ENCODE data around the gene APAF1. TPM values are rescaled to one million over a fixed set of nuclear protein-coding genes. Genes with fewer than 3 reads are reported as not detected.

APAF1 gene
- total RNA-seq, 3 donors from 2014 or later = 22.5 to 44.2 (median 41.9) TPM

GRCh38 chr12:98699586-98699985 lies 54.5 kb downstream of the APAF1 start:
- ATAC-seq (no peak), DNase-seq (no peak)
- no peaks in the 10 kb centered on the region for H3K36me3 ChIP-seq (ENCODE audit: low read depth)
- TF ChIP-seq CTCF (IDR thresholded peaks at IDR 0.05) = no peak
- H3K4me1 ChIP-seq (ENCODE audit: low read depth) = no peaks in the 10 kb centered on the region
- no peaks in the 10 kb centered on the region for H3K9me3 ChIP-seq
- H3K4me3 ChIP-seq = no peak overlapping the region
- intact Hi-C loops (cut with DNase I, micrococcal nuclease) = no loop called here

- Histone ChIP-seq H3K9me3 (no peaks in the 10 kb centered on the region), H3K4me1 (ENCODE audit: low read depth) (no peaks in the 10 kb centered on the region), H3K36me3 (ENCODE audit: low read depth) (no peaks in the 10 kb centered on the region), H3K4me3 (no peak overlapping the region)
- DNase-seq = no peak
- no peak for ATAC-seq
- no peak for TF ChIP-seq CTCF (IDR thresholded peaks at IDR 0.05)
- intact Hi-C loops (cut with DNase I, micrococcal nuclease) = no loop called here
These were observed 56.1 kb downstream of the APAF1 start for GRCh38 chr12:98701166-98701565.

GRCh38 chr12:98709022-98709421 lies 63.9 kb downstream of the APAF1 start:
- Histone ChIP-seq H3K9me3 (no peaks in the 10 kb centered on the region), H3K36me3 (ENCODE audit: low read depth) (no peaks in the 10 kb centered on the region), H3K4me1 (ENCODE audit: low read depth) (no peaks in the 10 kb centered on the region), H3K4me3 (no peak overlapping the region)
- ATAC-seq (no peak), DNase-seq (no peak)
- intact Hi-C loops (cut with DNase I, micrococcal nuclease) = no loop called here
- no peak for TF ChIP-seq CTCF (IDR thresholded peaks at IDR 0.05)

GRCh38 chr12:98714426-98714825 lies 69.3 kb downstream of the APAF1 start:
- no peak for ATAC-seq
- DNase-seq = no peak
- Histone ChIP-seq H3K9me3 (no peaks in the 10 kb centered on the region), H3K4me1 (ENCODE audit: low read depth) (no peaks in the 10 kb centered on the region), H3K4me3 (no peak overlapping the region), H3K36me3 (ENCODE audit: low read depth) (no peaks in the 10 kb centered on the region)
- no peak for TF ChIP-seq CTCF (IDR thresholded peaks at IDR 0.05)
- intact Hi-C loops (cut with DNase I, micrococcal nuclease) = no loop called here

GRCh38 chr12:98719515-98720504 lies 74.7 kb downstream of the APAF1 start:
- intact Hi-C loops (cut with DNase I, micrococcal nuclease) = no loop called here
- no peaks in the 10 kb centered on the region for H3K36me3 ChIP-seq (ENCODE audit: low read depth)
- ATAC-seq (no peak), DNase-seq (no peak)
- H3K4me3 ChIP-seq = no peak overlapping the region
- H3K4me1 ChIP-seq (ENCODE audit: low read depth) = no peaks in the 10 kb centered on the region
- H3K9me3 ChIP-seq = no peaks in the 10 kb centered on the region
- TF ChIP-seq CTCF (IDR thresholded peaks at IDR 0.05) = no peak
